ENCODE results near the gene ABCA12.

DNA sequence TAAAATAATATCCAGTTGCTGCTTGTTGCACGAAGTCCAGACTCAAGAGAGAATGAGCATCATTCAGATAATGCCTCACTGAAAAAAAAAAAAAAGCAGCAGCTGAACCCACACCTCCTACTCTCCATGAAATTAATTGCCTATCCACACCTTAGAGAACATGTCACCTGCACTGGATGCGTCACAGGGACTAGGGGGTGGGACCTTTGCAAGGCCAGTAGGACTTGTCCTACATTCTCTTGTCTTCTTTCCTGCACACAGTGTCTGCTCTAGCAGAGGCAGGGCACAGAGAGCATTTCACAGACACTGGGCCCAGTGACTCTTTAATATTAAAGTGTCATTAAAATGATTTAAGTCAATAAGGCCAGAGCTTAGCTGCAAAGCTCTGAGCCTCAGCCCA, at the start of gene ABCA12:
- TF ChIP-seq YY1 (IDR thresholded peaks at IDR 0.05; ENCODE audit: insufficient read depth, insufficient read length) (no peak), ZNF274 (IDR thresholded peaks at IDR 0.05; ENCODE audit: low read depth, low read length) (no peak), SUZ12 (IDR thresholded peaks at IDR 0.05; ENCODE audit: extremely low read depth, insufficient read depth, insufficient read length) (no peak)
